UCSD-AML1 (cell line): ENCODE results near the gene DNAJB1.
A peak's percentile ranks its signal among the peaks of the same experiment; 100 is the strongest.

Source experiments
- DNase-seq: peaks from one replicate; lab custom pipeline; 2025; ENCODE audit not compliant: unreplicated experiment; lab: John Stamatoyannopoulos, UW

The DNAJB1 gene

DNA sequence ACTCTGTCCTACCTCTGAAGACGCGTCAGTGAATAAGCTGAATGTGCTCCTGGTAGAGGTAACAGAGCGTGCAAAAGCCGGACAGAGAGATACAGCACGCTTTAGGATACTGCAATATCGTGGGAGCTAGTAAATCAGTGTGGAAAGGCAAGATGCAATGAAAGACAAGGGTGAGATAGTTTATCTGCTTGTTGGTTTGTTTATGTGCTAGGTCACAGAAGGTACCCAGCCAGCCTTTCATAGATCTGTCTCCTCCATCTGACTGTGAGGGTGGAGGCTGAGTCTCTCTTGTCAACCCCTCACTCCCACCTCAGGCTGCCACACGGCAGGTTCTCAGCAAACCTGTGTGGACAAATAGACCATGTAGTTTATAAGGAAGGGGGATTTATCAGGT lies 21.4 kb downstream of the DNAJB1 start:
- no peak for DNase-seq

DNA sequence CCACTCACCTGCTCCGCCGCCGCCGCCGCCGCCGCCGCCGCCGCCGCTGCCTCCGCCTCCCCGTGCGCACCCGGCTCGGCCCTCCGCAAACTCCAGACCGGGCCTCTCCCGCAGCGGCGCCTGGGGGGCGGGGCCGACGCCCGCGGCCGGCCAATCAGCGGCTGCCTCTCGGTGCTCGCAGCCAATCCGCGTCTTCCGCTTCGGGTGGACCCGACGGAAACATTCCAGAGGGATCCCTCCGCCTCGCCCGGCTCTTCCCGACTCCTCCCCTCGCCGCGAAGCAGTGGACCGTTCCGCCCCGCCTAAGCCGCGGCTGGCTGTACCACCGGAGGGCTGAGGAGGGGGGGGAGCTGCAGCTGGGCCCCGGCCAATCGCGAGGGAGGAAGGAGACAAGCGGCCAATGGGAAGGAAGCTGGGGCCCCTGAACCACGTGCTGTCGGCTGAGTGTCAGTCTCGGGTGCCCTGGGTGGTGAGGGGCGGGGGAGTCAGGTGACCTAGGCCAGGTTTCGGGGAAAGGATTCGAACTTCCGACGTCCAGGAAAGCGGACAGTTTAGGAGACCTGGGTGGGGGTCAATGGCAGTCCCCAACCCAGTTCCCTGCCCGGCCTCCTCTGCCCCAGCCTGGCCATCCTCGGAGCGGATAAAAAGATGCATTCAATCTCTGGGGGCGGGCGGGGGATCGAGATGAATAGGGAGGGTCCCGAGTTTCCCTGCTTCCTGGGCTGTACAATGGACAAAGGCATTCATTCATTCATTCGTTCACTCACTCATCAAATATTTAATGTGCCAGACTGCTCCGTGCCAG lies 22.0 kb downstream of the DNAJB1 start, which contains the start of gene GIPC1:
Gene GIPC1 (minus strand): TSS at position 99 of the 805 bp plus-strand sequence. CDS start 13,151 bp downstream, outside the sequence.
- DNase-seq, result peak; percentile 94

DNA sequence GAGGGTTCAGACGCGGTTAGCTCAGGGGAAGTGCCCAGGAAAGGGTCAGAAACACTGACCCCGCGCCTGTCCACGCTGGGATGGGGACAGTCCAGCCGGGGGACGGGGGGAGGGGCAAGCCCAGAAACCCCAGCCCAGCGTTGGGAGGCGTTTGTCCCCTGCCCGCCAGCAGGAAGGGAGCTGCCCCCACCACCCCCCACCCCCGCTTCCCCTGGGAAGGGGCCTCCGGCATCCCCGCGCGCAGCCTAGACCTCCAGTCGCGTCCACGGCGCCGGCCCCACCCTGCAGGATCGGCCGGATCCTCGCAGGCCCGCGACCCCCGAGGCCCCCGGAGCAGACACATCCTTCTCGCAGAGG lies 22.5 kb downstream of the DNAJB1 start:
- DNase-seq, result no peak

GRCh38 chr19:14494910-14495671 lies 23.1 kb downstream of the DNAJB1 start:
- DNase-seq, result no peak

- no peak for DNase-seq
Observed at GRCh38 chr19:14494411-14494810, 23.8 kb downstream of the DNAJB1 start.

- no peak for DNase-seq
Observed at GRCh38 chr19:14492756-14493337, 25.4 kb downstream of the DNAJB1 start.

DNA sequence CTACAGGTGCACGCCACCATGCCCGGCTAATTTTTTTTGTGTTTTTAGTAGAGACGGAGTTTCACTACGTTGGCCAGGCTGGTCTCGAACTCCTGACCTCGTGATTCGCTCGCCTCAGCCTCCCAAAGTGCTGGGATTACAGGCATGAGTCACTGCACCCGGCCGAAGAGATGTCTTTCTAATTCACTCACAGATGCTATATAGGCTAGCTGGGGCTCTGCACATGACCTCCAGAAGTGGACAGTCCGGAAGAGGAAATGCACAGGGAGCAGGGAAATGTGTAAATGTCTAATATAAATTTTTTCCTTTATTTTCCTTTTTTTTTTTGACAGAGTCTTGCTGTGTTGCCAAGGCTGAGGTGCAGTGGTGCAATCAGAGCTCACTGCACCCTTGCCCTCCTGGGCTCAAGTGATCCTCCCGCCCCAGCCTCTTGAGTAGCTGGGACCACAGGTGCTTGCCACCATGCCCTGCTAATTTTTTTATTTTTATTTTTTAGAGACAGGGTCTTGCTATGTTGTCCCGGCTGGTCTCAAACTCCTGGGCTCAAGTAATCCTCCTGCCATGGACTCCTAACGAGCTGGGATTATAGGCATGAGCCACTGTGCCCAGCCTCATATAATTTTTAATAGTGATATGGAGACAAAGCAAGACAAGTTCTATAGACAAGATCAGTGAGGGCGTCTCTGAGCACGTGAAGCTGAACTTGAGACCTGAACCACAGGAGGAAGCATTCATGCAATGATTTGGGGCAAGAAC lies 30.6 kb downstream of the DNAJB1 start:
- DNase-seq, result no peak

DNA sequence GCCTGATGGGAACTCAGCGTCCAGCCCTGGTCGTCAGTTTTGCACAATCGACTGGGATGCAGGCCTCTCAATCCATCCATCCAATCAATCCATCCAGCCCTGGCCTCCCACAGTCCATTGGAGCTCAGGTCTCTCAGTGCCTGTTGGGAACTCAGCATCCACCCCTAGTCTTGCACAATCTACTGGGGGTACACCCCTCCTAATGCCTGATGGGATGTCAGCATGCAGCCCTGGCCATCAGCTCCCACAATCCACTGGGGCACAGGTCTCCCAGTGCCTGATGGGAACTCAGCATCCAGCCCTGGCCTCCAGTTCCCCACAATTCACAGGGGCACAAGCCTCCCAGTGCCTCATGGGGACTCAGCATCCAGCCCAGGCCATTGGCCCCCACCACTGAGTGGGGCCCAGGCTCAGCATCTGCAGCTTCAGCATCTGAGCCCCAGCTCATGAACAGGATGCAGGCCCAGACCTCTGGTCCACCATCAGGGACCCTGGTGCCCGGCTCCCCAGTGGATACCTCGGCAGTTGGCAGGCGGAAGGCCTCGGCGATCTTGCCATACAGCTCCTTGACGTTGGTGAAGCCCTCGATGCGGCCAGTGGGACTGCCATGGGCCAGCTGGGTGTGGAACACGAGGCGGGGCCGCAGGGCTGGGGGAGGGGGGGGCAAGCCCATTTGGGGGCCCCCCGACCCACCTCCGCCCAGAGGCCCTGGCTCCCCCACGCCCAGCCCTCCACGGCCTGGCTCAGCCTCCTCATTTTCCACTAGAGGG lies 35.8 kb downstream of the DNAJB1 start:
- no peak for DNase-seq

DNA sequence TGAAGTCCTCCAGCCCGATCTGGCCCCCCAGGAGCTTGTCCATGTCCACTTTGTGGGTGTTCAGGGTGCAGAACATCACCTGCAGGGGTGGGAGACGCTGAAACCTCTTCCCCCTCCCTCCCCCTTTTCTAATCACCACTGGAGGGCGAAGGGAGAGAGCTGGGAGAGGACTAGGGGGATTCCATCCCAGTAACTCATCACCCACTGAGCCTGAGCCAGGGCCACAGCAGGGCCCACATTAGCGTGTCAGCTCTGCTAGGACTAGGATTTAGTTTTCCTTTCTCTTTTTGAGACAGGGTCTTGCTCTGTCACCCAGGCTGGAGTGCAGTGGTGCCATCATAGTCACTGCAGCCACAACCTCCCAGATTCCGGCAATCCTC lies 37.5 kb downstream of the DNAJB1 start:
- DNase-seq, result no peak

DNA sequence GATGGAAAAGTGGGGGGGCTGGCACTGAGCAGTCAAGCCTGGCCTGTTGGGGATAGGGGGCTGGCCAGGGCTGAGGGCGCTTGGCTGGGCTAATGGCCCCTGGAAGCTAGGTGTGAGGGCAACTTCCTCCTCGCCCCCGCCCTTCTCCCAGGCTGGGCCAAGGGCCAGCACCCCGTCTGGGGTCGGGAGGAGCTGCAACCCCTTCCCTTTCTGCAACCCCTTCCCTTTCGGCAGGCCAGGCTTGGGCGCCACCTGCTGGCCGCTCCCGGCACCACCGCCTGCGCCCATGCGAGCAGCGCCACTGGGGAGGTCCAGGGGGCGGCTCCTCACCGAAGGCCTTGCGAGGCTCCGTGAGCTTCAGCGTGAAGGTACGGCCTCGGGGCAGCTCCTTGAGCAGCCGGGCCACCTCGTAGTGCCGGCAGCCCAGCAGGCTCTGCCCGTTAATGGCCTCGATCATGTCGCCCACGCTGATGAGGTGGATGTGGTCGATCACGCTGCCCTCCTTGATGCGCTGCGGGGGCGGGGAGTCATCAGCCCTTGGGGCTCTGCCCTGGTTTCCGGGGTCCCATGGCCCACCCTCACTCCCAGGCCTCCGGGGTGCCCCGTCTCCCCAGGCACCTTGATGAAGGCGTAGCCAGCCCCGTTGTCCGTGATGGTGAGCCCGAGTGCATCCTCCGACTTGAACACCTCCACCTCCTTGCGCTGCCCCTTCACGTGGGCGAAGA lies 38.1 kb downstream of the DNAJB1 start:
- DNase-seq, result peak; percentile 73

DNA sequence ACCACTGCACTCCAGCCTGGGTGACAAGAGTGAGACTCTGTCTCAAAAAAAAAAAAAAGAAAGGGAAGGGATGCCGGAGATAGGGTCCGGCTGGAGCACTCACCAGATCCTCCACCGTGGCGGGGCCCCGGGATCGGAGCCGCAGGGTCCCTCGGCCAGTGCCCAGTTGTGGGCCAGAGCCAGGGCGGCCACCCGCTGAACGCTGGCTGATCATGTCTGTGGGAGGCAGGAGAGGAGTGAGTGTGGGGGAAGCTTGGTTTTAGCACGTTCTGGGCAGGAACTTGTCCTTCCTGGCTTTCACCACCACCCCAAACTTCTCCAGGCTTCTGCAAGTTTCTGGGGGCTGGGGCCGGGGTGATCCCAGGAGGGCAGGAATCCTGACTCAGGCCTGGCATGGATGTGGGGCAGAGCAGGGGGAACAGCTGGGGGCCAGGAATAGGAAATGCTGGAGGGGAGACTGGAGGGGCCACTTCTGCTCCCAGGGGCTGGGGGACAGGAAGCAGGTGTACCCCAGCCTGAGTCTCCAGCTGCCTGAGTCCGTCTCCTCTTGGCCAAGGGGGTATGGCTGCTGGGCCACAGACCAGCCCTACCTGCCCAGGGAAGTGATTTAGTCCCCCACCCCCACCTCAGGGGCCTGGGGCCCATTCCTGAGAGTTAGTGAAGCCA lies 38.8 kb downstream of the DNAJB1 start:
- DNase-seq, result no peak

- no peak for DNase-seq
Observed at GRCh38 chr19:14478113-14478545, 40.1 kb downstream of the DNAJB1 start.

DNA sequence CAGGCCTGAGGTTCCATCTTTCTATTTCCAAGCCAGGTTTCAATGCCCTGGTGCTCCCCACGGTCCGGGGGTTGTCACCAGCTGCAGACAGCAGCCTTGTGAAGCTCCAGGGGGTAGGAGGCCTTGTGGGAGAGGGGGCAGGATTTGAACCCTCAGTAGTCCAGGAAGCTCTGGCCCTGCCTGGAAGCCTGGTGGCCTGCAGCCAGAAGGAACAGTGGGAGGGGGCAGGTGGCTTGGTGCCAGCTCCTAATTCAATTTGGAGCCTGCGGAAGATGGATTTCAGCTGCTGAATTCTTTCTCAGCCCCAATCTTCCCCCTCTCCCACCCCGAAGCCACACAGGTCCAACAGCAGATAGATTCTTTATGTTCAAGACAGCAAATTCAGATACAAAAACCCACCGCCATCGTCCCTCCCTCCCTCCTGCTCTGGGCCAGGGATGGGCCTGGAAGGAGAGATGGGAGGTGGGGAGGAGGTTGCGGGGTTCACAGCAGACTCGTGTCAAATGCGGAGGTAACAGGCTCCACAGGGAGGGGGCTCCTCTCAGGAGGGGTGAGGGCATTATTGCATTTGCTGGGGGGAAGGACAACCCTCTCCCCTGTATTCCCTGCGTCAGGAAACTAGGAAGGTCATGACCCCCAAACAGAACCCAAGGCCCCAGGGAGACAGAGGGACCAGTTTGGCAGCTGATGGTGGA lies 40.6 kb downstream of the DNAJB1 start:
- no peak for DNase-seq

- DNase-seq, result no peak
Observed at GRCh38 chr19:14476673-14477401, 41.4 kb downstream of the DNAJB1 start.

- no peak for DNase-seq
Observed at GRCh38 chr19:14476327-14476672, 41.9 kb downstream of the DNAJB1 start.

- DNase-seq, result peak; percentile 51
Observed at GRCh38 chr19:14475251-14476073, 42.7 kb downstream of the DNAJB1 start, which contains the start of gene PTGER1. Gene PTGER1 (minus strand): TSS chr19:14475354. CDS start chr19:14474320, 1,034 bp downstream.

GRCh38 chr19:14474827-14475226 lies 43.4 kb downstream of the DNAJB1 start:
- DNase-seq, result no peak
